Measurements from ENCODE around the gene PHF12. TPM values are rescaled to one million over a fixed set of nuclear protein-coding genes. Genes with fewer than 3 reads are reported as not detected.
A peak's percentile ranks its signal among the peaks of the same experiment; 100 is the strongest.

The PHF12 gene
- 56.4 TPM for polyA plus RNA-seq (2012; ENCODE audit: insufficient read depth, insufficient read length)

DNA sequence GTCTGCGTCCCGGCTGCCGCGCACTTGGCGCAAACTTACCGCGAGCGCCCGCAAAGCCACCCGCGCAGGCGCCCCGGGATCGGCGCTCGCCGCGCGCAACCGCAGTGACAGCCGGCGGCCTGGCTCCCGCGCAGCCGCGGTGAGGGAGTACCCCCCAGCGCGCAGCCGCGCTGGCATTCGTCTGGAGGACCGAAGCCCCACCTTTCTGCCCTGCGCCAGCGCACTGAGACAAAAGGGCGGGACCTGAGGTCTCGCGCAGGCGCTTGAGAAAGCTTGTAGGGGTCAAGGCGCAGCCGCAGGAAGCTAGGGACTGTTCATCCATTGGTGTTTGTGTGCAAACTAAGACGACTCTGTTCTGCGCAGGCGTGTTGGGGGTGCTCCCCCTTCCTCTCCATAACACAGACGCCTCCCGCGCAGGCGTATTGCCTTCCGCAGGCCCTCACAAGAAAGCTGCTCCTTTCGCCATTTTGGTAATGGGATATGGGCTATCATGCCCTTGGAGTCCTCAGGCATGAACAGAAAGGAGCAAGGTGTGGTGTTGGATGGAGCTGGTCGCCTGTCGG, at the start of gene PHF12:
Gene PHF12, minus strand, starts transcription at position 91 of the 563 bp plus-strand sequence. CDS start 558 bp downstream, outside the sequence.
- peak; percentile 100 for DNase-seq (ENCODE audit: low read depth, low spot score)
- H3K4me3 ChIP-seq (ENCODE audit: low read length) = peak within 1 kb of the TSS; percentile 93

DNA sequence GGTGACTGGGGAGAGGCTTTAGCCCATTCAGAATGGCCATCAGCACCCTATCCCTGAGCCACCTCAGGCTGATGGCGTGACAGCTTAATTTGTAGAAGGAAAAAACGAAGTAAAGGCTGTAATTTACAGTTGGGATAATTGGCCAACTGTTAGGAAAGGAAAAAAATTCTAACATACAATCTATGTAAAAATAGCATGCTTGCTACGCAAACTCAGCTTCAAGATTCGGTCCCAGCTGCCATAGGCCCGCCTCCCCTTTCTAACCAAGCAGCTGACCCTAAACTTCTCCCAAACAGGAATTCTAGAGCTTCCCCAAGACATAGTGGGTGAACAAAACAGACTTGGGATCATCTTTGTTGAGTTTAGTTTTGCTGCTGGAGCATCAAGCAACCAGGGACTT, 49.7 kb upstream of the PHF12 start:
- no peak overlapping the region for H3K4me3 ChIP-seq (ENCODE audit: low read length)
- no peak for DNase-seq (ENCODE audit: low read depth, low spot score)

DNA sequence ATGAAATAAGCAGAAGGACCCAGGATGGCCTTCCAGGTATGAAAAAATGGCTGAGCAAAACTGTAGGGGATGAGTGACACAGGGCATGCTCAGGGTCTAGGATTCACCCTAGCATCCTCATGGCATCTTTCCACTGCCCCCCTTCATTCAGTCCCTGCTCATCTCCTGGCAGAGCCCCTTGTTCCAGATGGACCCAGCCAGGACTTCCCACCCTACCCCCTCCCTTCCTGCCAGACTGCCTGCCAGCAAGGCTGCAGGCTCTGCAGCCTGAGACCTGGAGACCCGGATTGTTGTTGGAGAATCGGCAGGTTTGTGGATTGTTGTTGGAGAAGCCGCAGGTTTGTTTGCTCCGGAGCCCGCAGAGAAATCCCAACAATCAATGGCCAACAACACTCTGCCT, 47.9 kb upstream of the PHF12 start:
- H3K4me3 ChIP-seq (ENCODE audit: low read length) = no peak overlapping the region
- DNase-seq (ENCODE audit: low read depth, low spot score) = no peak

DNA sequence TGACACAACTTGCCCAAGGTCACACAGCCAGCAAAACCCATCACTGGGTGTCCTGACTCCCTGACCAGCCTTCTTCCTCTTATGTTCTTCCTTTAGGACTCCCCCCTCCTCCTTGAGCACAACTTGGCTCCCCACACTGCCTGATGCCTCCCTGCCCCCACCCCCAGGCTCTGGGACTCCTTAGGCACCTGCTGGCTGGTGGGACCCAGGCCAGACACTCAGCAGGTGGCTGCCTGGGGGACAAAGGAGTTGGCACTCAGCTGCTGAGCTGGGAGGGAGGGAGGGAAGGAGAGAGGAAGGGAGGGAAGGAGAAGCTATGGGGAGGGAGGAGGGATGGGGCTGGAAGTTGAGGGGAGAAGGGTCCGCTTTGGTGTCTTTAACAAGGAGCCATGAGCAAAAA, 46.5 kb upstream of the PHF12 start:
- H3K4me3 ChIP-seq (ENCODE audit: low read length) = no peak overlapping the region
- DNase-seq (ENCODE audit: low read depth, low spot score) = no peak

DNA sequence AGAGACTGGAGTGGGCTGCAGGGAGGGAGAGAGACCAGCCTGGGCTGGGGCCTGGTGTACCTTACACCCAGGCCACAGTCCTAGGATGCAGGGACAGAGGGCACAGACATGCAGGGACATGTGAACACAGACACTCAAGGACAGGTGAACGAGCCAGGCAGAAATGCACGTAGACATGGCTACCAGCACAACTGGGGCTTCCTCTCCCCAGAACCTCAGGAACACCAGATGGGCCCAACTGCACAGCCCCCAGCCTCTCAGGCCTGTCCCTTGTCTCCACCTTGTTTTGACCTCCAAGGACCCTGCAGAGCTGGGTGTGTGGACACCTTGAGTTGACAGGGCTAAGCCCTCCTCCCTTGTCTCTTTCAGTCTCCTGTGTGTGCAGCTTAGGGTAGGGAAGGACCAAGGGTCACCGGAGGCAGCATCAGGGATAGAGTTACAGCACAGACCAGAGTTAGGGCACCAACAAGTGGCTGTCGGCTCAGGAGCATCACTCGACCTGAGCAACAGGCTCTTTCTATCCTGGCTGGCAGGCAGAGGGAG, 45.3 kb upstream of the PHF12 start:
- H3K4me3 ChIP-seq (ENCODE audit: low read length) = no peak overlapping the region
- DNase-seq (ENCODE audit: low read depth, low spot score) = no peak

DNA sequence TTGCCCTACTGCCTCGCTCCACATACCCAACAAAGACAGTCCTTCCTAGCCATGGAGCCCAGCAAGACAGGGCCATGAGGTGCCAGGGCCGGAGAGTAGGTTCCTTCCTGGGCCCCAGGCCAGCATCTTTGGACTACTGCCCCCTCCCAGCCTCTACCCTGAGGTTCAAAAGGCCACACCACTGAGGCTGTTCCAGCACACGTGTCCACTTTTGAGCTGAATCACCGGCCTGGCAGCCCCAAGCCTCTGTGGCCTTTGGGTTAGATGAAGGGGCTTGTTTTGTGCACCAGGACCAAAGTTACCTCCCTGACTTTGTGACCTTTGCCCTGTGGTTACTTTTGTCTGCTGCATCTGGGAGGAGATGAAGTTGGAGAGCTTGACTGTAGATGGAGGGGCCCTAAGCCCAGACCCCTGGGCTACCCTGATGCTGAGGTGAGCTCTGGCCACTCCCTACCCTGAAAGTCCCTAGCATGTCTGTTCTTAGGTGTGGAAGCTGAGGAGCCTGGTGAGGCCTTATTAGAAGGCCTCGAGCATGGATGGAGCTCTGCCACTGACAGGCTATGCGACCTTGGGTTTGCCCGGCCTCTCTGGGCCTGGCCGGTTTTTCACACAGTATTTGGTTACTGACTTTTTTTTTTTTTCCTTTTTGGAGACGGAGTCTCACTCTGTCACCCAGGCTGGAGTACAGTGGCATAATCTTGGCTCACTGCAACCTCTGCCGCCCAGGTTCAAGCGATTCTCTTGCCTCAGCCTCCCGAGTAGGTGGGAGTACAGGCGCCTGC, 42.5 kb upstream of the PHF12 start:
- H3K4me3 ChIP-seq (ENCODE audit: low read length) = no peak overlapping the region
- no peak for DNase-seq (ENCODE audit: low read depth, low spot score)

DNA sequence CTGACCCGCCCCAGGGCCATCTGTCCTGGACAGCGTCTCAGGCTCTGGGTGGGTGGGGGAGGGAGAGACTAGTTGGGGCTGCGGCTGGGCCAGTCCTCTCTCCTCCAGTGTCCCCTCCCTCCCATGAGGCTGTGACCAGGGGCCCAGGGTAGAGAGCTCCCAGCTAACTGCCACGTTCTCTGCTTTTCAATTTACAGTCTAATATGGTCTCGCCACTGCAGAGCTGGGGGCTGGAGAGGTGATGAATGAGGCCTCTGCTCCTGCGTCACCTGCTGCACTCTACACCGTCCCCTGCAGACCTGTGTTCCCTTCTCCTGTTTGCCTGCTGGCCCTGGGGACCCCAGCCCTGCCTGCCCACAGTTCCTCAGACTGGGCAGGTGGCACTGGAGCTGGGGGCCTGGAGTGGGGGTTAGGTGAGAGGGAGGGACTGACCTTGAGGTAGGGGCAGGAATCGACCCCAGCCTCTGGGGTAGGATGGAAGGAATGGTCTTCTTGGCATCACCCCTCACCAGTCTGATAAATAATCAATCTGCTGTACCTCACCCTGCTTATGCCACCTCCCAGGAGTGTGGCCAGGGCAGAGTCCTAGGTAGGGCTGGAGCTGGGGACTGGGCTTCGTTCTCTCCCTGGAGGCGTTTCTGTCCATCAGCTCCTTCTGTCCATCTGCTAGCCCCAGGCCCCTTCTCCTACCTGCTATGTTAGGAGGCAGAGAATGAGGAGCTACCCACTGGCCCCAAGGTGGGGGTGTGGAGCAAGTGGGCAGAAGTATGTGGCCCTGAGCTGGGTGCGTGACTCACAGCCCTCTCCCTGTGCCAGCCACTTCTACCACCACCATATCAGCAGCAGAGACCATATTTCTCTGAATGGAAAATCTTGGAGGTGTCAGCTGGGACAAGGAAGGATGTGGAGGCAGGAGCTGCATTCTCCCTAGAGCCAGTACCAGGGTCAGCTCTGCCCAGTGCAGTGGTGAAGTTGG, 41.6 kb upstream of the PHF12 start:
- no peak for DNase-seq (ENCODE audit: low read depth, low spot score)
- no peak overlapping the region for H3K4me3 ChIP-seq (ENCODE audit: low read length)

DNA sequence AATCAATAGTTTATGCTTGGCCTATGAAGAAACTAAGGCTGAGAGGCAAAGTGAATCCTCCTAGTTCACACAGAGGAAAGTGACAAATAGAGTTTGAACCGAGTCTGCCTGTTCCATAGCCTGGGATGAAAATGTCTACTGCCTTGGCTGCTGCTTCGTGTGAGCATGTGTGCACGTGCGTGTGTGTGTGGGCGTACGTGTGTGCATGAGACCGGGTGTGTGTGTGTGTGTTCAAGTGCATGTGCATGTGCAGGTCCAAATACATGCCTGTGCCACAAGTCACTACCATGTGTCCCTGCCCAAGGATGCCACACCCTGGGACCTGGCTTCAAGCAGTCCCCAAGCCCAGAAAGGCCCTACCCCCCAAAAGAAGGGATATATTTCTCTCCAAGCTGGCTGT, 40.9 kb upstream of the PHF12 start:
- no peak overlapping the region for H3K4me3 ChIP-seq (ENCODE audit: low read length)
- DNase-seq (ENCODE audit: low read depth, low spot score) = no peak

DNA sequence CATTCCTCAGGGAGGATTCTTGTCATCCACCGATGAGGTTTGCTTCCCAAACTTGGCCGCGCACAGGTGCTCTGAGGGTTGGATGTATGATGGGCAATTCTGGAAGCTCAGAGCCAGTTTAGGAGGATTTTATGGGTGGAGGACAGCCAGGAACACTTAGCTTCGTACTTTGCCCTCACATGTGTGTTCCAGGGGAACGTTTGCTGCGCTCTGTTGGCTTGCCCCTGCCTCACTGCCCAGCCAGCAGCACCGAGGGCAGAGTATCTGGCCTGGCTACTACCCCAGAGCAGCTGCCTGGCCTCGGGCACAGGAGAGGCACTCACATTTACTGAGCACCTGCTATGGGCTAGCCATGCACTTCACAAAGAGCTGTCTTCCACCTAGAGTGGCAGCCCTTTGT, 40.5 kb upstream of the PHF12 start:
- DNase-seq (ENCODE audit: low read depth, low spot score) = no peak

DNA sequence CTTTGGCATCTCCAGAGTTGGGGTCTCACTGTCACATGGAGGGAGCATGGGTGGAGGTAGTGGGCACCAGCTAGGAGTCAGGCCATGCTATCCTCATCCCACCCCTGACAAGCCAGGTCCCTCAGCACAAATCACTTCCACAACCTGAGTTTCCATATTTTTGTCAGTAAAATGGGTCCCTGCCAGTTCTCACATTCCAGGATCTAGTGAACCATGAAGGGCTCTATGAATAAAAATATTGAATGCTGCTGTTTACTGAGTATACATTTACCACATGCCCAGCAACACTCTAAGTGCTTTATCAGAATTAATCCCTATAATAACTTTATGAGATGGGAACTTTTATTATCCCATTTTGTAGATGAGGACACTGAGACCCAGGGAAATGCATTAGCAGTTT, 37.7 kb upstream of the PHF12 start:
- H3K4me3 ChIP-seq (ENCODE audit: low read length) = no peak overlapping the region
- DNase-seq (ENCODE audit: low read depth, low spot score) = no peak

More for the DNA sequence above, 40.5 kb upstream of the PHF12 start:
- H3K4me3 ChIP-seq (ENCODE audit: low read length) = no peak overlapping the region

DNA sequence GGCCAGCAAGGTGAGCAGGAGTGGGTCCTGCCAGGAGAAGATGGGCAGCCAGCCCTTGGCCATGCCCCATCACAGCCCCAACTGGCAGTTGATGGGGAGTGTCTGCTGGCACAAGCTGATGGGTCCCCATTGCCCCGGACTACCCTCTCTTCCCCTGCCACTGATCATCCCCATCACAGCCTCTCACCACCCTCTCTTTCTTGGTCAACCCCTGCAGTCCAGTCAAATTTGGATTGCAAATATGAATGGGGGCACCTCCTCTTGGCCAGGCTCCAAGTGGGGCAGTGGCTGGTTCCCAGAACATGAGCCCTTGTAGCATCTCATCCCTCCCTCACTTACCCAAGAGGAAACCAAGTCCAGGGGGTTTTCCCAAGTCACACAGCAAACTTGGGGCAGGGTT, 37.2 kb upstream of the PHF12 start:
- no peak for DNase-seq (ENCODE audit: low read depth, low spot score)
- no peak overlapping the region for H3K4me3 ChIP-seq (ENCODE audit: low read length)

DNA sequence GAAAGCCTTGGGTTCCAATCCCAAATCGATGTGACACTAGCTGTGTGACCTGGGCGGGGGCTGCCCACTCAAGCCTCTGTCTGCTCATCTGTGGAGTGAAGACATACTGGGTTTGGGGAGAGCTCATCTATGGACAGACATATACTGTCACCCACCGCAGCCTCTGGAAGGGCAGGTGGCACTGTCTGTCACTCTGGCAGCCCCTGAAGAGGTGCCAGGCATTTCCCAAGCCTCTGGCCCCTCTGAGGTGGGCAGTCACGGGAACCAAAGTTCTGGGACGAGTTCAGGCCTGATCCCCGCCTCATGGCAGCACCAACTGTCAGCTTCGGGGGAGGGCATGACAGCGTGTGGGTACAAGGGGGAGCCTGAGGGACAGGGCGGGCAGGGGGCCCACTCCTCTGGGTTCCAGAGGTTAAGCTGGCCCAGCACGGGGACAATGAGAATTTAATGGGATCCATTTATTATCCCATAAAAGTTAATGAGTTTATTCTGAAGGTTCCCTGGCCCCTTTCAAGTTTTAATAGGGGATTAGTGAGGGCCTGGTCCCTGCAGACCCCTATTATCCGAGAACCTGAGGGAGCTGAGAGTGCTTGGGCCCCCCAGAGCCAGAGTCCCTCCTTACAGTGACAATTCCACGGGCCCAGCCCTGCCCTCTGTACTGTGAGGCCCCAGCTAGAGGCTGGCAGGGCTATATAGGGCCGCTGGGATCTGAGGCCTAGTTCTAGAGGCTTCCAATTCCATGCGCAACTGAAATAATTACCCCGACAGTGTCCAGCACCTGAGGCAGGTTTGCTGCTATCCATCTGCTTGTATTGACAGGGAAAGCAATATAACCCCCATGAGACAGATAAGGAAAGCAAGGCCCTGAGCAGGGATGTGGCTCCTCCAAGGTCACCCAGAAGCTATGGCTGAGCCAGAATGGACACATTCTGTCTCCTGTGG, 35.7 kb upstream of the PHF12 start:
- H3K4me3 ChIP-seq (ENCODE audit: low read length) = no peak overlapping the region
- no peak for DNase-seq (ENCODE audit: low read depth, low spot score)

DNA sequence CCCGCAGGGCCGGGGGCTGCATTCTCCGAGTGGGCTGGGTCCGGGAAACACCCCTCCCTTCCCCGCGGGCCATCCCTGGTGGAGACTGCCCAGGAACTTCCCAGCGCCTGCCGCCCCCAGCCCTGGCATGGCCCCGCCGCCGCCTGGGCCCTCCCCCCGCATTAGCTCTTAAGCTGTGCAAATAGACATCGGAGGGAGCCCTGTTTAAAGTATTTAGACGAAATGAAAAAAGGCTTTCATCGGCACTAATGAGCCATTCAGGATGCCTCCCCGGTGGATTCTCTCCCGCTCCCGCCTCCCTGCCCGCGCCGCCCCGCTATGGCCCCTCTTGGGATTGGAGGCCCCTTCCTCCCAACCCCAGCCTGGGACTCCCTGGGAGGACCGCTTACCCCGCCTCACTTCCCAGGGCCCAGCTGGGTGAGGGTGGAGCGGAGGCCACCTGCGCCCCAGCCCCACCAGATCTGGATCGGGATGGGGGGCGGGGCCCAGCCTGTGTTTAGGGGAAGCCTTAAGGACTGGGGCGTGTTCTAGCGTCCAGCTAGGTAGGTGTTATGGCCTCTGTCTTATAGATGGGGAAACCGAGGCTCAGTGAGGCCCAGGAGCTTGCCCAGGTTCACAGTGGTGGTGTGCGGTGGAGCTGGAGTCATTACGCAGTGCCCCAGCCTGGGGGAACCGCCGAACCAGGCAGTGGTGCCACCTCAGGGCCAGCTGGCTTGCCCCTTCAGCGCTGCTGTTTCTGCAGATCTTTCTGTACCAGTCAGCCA, 34.8 kb upstream of the PHF12 start:
- no peak overlapping the region for H3K4me3 ChIP-seq (ENCODE audit: low read length)
- DNase-seq (ENCODE audit: low read depth, low spot score) = no peak

DNA sequence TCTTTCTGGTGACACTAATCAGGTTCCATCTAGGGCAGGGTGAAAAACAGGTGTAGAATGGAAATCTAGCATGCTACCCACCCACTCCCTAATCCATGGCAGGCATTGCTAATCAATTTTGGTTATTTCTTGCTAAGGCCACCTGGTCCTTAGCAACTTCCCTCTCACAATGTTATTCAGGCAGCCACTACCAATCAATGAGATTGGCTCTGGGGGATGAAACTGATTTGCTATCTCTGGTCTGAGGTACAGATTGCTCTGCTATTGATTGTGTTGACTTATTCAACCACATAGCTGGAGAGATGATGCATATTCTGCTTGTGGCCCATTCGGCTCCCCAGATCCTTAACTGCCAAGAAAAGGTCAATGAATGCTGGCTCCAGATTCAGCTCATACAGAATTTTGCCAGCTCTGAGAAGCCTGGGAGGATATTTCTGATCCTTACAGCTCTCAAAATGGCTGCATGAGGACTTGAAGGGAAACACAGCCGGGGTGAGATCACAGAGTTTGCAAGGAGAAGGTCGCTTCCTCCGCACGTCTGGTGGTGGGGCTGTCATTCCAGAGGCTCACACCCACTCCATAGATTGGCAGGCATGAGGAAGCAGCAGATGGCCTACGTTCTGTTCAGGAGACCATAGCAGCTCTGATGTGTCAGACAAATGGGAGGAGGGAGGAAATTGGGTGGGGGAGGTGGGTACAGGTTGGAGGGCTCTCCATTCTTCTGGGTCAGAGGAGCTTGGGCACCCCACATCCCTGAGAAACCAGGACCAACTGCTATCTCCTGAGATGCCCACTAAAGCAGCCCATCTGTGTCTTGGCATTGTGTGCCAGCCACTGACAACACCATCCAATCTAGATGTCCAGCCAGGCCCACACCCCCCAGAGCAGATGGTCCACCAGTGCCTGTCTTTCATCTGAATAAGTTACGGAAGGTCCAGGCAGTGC, 32.2 kb upstream of the PHF12 start:
- DNase-seq (ENCODE audit: low read depth, low spot score) = no peak
- H3K4me3 ChIP-seq (ENCODE audit: low read length) = no peak overlapping the region

DNA sequence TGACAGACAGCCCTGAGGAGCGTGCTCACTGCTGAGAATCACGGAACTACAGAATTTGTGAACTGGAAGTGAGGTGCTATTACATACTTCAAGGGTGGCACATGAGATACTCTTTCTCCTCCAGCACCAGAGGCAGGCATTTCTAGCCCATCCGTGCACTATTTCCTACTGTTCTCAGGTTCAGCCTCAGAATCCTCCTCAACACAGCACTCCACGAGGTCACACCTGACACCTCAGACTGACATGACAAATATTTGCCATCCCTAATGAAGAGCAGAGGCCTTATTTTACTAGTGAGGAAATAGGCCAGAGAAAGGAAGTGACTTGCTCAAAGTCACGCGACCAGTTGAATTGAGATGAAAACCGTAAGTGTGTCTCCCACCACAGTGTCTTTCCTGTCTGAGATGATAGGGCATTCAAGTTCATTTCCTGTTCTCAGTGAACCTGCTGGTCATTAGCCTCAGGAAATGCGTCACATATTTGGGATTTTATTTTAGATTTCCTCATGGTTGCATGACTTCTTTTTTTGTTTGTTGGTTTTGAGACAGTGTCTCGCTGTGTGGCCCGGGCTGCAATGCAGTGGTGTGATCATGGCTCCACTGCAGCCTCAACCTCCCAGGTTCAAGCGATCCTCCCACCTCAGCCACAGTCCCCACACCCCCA, 30.9 kb upstream of the PHF12 start:
- DNase-seq (ENCODE audit: low read depth, low spot score) = peak; percentile 86
- H3K4me3 ChIP-seq (ENCODE audit: low read length) = no peak overlapping the region

DNA sequence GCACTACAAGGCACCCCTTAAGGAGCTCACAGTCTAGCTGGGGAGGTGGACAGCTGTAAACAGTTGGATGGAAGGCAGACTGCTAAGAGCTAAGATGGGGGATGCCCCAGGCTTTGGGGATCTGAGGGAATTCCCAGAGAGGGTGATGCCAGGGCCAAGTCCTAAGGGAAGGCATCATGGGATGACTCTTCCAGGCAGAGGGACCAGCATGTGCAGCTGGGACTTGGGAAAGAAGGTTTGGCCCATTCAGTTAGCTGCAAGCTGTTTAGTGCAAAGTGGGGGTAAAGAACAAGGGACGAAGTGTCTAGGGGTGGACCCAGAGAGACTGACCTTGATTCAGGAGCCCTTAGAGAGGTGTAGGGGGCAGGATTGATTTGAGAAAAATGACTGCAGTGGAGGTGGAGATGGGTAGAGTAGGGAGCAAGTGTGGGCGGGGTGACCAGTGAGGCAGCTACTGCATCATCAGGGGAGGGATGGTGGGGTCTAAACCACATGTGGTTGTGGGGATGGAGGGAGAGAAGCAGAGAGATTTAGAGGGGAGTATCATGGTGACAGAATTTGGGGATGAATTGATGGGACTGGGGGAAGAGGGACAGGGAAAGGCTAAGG, 27.1 kb upstream of the PHF12 start:
- no peak for DNase-seq (ENCODE audit: low read depth, low spot score)
- no peak overlapping the region for H3K4me3 ChIP-seq (ENCODE audit: low read length)

Measured in Jurkat, Clone E6-1 (cell line).